Vagina (tissue), 2 donors: ENCODE measurements around the gene PARD3. TPM values are rescaled to one million over a fixed set of nuclear protein-coding genes. Genes with fewer than 3 reads are reported as not detected.

Experiments used
- DNase-seq, 2 donors: peaks; one replicate each; pipeline ENCODE4 v3.0.0-alpha.2; 2017; ENCODE audit errors: extremely low spot score in 2 of 2
- H3K27ac ChIP-seq: fragments of 200-600 bp; sonication (generic); one replicate; pipeline ENCODE4 v1.5.1; 2019
- H3K27me3 ChIP-seq: fragments of 200-600 bp; sonication (generic); one replicate; pipeline ENCODE4 v1.5.1; 2019
- H3K36me3 ChIP-seq, 2 donors: fragments of 200-600 bp; sonication (generic); one replicate each; pipeline ENCODE4 v1.5.1; 2017 to 2019
- H3K4me1 ChIP-seq: fragments of 200-600 bp; sonication (generic); one replicate; pipeline ENCODE4 v1.5.1; 2019
- H3K4me3 ChIP-seq, 2 donors: fragments of 200-600 bp; sonication (generic); 1 replicate in 1 of 2; 2 replicates in 1 of 2; pipeline ENCODE4 v1.5.1; 2016 to 2019
- H3K9me3 ChIP-seq: fragments of 200-600 bp; sonication (generic); one replicate; pipeline ENCODE4 v1.5.1; 2019
- CTCF ChIP-seq, 3 experiments: fragments of 450-650 bp in 2 of 3; fragments of 200-600 bp in 1 of 3; sonication (generic) in 1 of 3; IDR thresholded peaks; one replicate each; pipeline ENCODE4 v1.5.1; 2017 to 2019; ENCODE audit warnings: antibody characterized with exemption in 3 of 3, mild to moderate bottlenecking in 2 of 3, moderate library complexity in 2 of 3
- POLR2A ChIP-seq, 2 donors: fragments of 450-650 bp; IDR thresholded peaks; one replicate each; pipeline ENCODE4 v1.6.1; 2017; ENCODE audit warnings: antibody characterized with exemption in 2 of 2, mild to moderate bottlenecking in 2 of 2, moderate library complexity in 2 of 2
- POLR2AphosphoS5 ChIP-seq, 2 donors: sonication (generic); formaldehyde crosslinking; IDR thresholded peaks; one replicate each; pipeline ENCODE4 v1.9.0; 2017; ENCODE audit warnings: antibody characterized with exemption in 2 of 2, mild to moderate bottlenecking in 2 of 2, low read depth in 1 of 2; ENCODE audit not compliant: insufficient read depth in 1 of 2
- intact Hi-C: fragments of 100-400 bp; cut with DNase I; formaldehyde crosslinking; loops from one replicate; pipeline ENCODE4 v1.15.1; 2023
- total RNA-seq: library from RNA; depleted of rRNA; stranded (reverse); fragments of >200 nt; gene quantifications from one replicate; pipeline ENCODE4 v1.2.3, GENCODE V29; 2016

The PARD3 gene
- total RNA-seq, 1 donor from 2014 or later: 95.5 TPM

- Histone ChIP-seq H3K27ac (no peak overlapping the region), H3K4me1 (peaks cover 29% of the 10 kb centered on the region), H3K36me3 (no peaks in the 10 kb centered on the region), H3K9me3 (no peaks in the 10 kb centered on the region), H3K4me3 (no peak overlapping the region), H3K27me3 (no peaks in the 10 kb centered on the region)
- DNase-seq: no peak
- no peak for TF ChIP-seq CTCF (IDR thresholded peaks at IDR 0.05)
- no peak for TF ChIP-seq POLR2A (IDR thresholded peaks at IDR 0.05)
- TF ChIP-seq POLR2AphosphoS5 (IDR thresholded peaks at IDR 0.05; ENCODE audit: insufficient read depth in 1 of 2, low read depth in 1 of 2): no peak
- intact Hi-C loops: no loop called here
Measured at GRCh38 chr10:34627741-34628140, 187.4 kb downstream of the PARD3 start.

GRCh38 chr10:34627331-34627730, 187.8 kb downstream of the PARD3 start:
- H3K4me3 ChIP-seq: no peak overlapping the region
- H3K27ac ChIP-seq: no peak overlapping the region
- no peaks in the 10 kb centered on the region for H3K36me3 ChIP-seq
- intact Hi-C loops: no loop called here
- TF ChIP-seq POLR2A (IDR thresholded peaks at IDR 0.05) (no peak), POLR2AphosphoS5 (IDR thresholded peaks at IDR 0.05; ENCODE audit: insufficient read depth in 1 of 2, low read depth in 1 of 2) (no peak)
- no peaks in the 10 kb centered on the region for H3K9me3 ChIP-seq
- peaks cover 29% of the 10 kb centered on the region for H3K4me1 ChIP-seq
- DNase-seq: no peak
- H3K27me3 ChIP-seq: no peaks in the 10 kb centered on the region

GRCh38 chr10:34626158-34626880, 188.8 kb downstream of the PARD3 start:
- intact Hi-C loops: no loop called here
- TF ChIP-seq POLR2AphosphoS5 (IDR thresholded peaks at IDR 0.05; ENCODE audit: insufficient read depth in 1 of 2, low read depth in 1 of 2) (no peak), POLR2A (IDR thresholded peaks at IDR 0.05) (no peak), CTCF (IDR thresholded peaks at IDR 0.05) (no peak)

GRCh38 chr10:34624323-34625153, 190.6 kb downstream of the PARD3 start:
- TF ChIP-seq POLR2A (IDR thresholded peaks at IDR 0.05) (no peak), CTCF (IDR thresholded peaks at IDR 0.05) (no peak)
- Histone ChIP-seq H3K27me3 (no peaks in the 10 kb centered on the region), H3K27ac (no peak overlapping the region), H3K4me1 (peaks cover 33% of the 10 kb centered on the region), H3K4me3 (no peak overlapping the region), H3K9me3 (no peaks in the 10 kb centered on the region), H3K36me3 (no peaks in the 10 kb centered on the region)
- intact Hi-C loops: no loop called here
- DNase-seq: no peak

More at GRCh38 chr10:34626158-34626880, 188.8 kb downstream of the PARD3 start:
- DNase-seq: no peak
- Histone ChIP-seq H3K27ac (no peak overlapping the region), H3K4me1 (peaks cover 30% of the 10 kb centered on the region), H3K9me3 (no peaks in the 10 kb centered on the region), H3K4me3 (no peak overlapping the region), H3K36me3 (no peaks in the 10 kb centered on the region), H3K27me3 (no peaks in the 10 kb centered on the region)

- Histone ChIP-seq H3K4me1 (peaks cover 24% of the 10 kb centered on the region), H3K4me3 (no peak overlapping the region), H3K36me3 (no peaks in the 10 kb centered on the region), H3K27ac (no peak overlapping the region), H3K9me3 (no peaks in the 10 kb centered on the region), H3K27me3 (no peaks in the 10 kb centered on the region)
- TF ChIP-seq CTCF (IDR thresholded peaks at IDR 0.05) (no peak), POLR2A (IDR thresholded peaks at IDR 0.05) (no peak), POLR2AphosphoS5 (IDR thresholded peaks at IDR 0.05; ENCODE audit: insufficient read depth in 1 of 2, low read depth in 1 of 2) (no peak)
- intact Hi-C loops: no loop called here
- no peak for DNase-seq
Measured at GRCh38 chr10:34622945-34623344, 192.2 kb downstream of the PARD3 start.
